SK-N-SH treated with all-trans-retinoic acid at 6 μM for 48 hours (cell line): Measurements from ENCODE around the gene SMYD3.
"Not testable (repeated sequence)": the region's sequence is repeated elsewhere in the genome, so short reads cannot be mapped to it uniquely, and the experiment has no call there.

Source experiments
- ATAC-seq: fragments of 200-7000 bp; cut with Tn5 transposase; 3 replicates; pipeline ENCODE4 v1.9.1; 2020; ENCODE audit warnings: mild to moderate bottlenecking, moderate library complexity
- BACH2 ChIP-seq: fragments of 250-450 bp; sonication (Bioruptor Pico); IDR thresholded peaks from 2 replicates; pipeline ENCODE4 v1.9.0; 2021; ENCODE audit warnings: mild to moderate bottlenecking, borderline replicate concordance
- CREB5 ChIP-seq: fragments of 250-450 bp; sonication (Bioruptor Pico); IDR thresholded peaks from 2 replicates; pipeline ENCODE4 v1.5.1; 2020; ENCODE audit warnings: low read depth, mild to moderate bottlenecking, moderate library complexity
- CSDC2 ChIP-seq: fragments of 250-450 bp; sonication (Bioruptor Pico); IDR thresholded peaks from 2 replicates; pipeline ENCODE4 v1.5.0; 2020; ENCODE audit warnings: mild to moderate bottlenecking, moderate library complexity
- CSRNP3 ChIP-seq: fragments of 250-450 bp; sonication (Bioruptor Pico); IDR thresholded peaks from 2 replicates; pipeline ENCODE4 v1.5.1; 2021; ENCODE audit warnings: mild to moderate bottlenecking, moderate library complexity
- ESRRG ChIP-seq: fragments of 250-450 bp; sonication (Bioruptor Pico); IDR thresholded peaks from 2 replicates; pipeline ENCODE4 v1.6.1; 2021; ENCODE audit warnings: mild to moderate bottlenecking
- GLIS3 ChIP-seq: fragments of 250-450 bp; sonication (Bioruptor Pico); IDR thresholded peaks from 2 replicates; pipeline ENCODE4 v1.5.0; 2020; ENCODE audit warnings: mild to moderate bottlenecking, moderate library complexity
- ISL1 ChIP-seq: fragments of 250-450 bp; sonication (Bioruptor Pico); IDR thresholded peaks from 2 replicates; pipeline ENCODE4 v2.1.2; 2022; ENCODE audit warnings: mild to moderate bottlenecking, moderate library complexity
- OSR1 ChIP-seq: fragments of 250-450 bp; sonication (Bioruptor Pico); IDR thresholded peaks from 2 replicates; pipeline ENCODE4 v1.8.0; 2022; ENCODE audit warnings: moderate library complexity, mild to moderate bottlenecking, inconsistent platforms
- PATZ1 ChIP-seq: fragments of 250-450 bp; sonication (Bioruptor Pico); IDR thresholded peaks from 2 replicates; pipeline ENCODE4 v1.8.0; 2020; ENCODE audit warnings: mild to moderate bottlenecking, moderate library complexity, borderline replicate concordance
- POU6F1 ChIP-seq: fragments of 250-450 bp; sonication (Bioruptor Pico); IDR thresholded peaks from 2 replicates; pipeline ENCODE4 v1.8.0; 2021; ENCODE audit warnings: low read depth, mild to moderate bottlenecking, moderate library complexity, borderline replicate concordance
- PPARA ChIP-seq: fragments of 250-450 bp; sonication (Bioruptor Pico); IDR thresholded peaks from 2 replicates; pipeline ENCODE4 v1.5.0; 2020; ENCODE audit warnings: mild to moderate bottlenecking, borderline replicate concordance
- RARB ChIP-seq: fragments of 250-450 bp; sonication (Bioruptor Pico); IDR thresholded peaks from 2 replicates; pipeline ENCODE4 v1.8.0; 2021; ENCODE audit warnings: mild to moderate bottlenecking, moderate library complexity
- SNAI2 ChIP-seq: fragments of 250-450 bp; sonication (Bioruptor Pico); IDR thresholded peaks from 2 replicates; pipeline ENCODE4 v1.5.0; 2020; ENCODE audit warnings: mild to moderate bottlenecking, moderate library complexity
- TCF4 ChIP-seq: fragments of 250-450 bp; sonication (Bioruptor Pico); IDR thresholded peaks from 2 replicates; pipeline ENCODE4 v1.8.0; 2021; ENCODE audit warnings: mild to moderate bottlenecking, moderate library complexity, borderline replicate concordance
- TOX ChIP-seq: fragments of 250-450 bp; sonication (Bioruptor Pico); IDR thresholded peaks from 2 replicates; pipeline ENCODE4 v1.8.0; 2021; ENCODE audit warnings: mild to moderate bottlenecking, moderate library complexity, borderline replicate concordance
- ZC3H10 ChIP-seq: fragments of 250-450 bp; sonication (Bioruptor Pico); IDR thresholded peaks from 2 replicates; pipeline ENCODE4 v1.5.1; 2021; ENCODE audit warnings: mild to moderate bottlenecking, moderate library complexity
- ZFP3 ChIP-seq: fragments of 250-450 bp; sonication (Bioruptor Pico); IDR thresholded peaks from 2 replicates; pipeline ENCODE4 v1.5.0; 2020; ENCODE audit warnings: mild to moderate bottlenecking, moderate library complexity
- ZFP30 ChIP-seq: fragments of 450-650 bp; formaldehyde crosslinking; IDR thresholded peaks from 2 replicates; pipeline ENCODE4 v1.5.0; 2022; ENCODE audit warnings: mild to moderate bottlenecking, moderate library complexity
- ZNF565 ChIP-seq: fragments of 450-650 bp; formaldehyde crosslinking; conservative IDR thresholded peaks from 2 replicates; pipeline ENCODE4 v1.5.0; 2020; ENCODE audit warnings: low read depth, mild to moderate bottlenecking, moderate library complexity
- ZNF70 ChIP-seq: fragments of 450-650 bp; formaldehyde crosslinking; IDR thresholded peaks from 2 replicates; pipeline ENCODE4 v1.5.0; 2020; ENCODE audit warnings: mild to moderate bottlenecking, moderate library complexity

SMYD3 gene

GRCh38 chr1:245748240-245748639, 758.8 kb downstream of the SMYD3 start:
- TF ChIP-seq GLIS3 (CRISPR knock-in tag) (no peak), ESRRG (CRISPR knock-in tag) (no peak), ZFP3 (CRISPR knock-in tag) (no peak), CREB5 (CRISPR knock-in tag) (no peak), BACH2 (no peak), TOX (CRISPR knock-in tag) (no peak), ZFP30 (no peak), PATZ1 (CRISPR knock-in tag) (no peak)
- no peak; the same call in 2 of the 3 replicates for ATAC-seq

- no peak for TF ChIP-seq BACH2
- 0 out of 2 replicates have a peak, but pooled peaks have one; percentile 40 for TF ChIP-seq TOX (CRISPR knock-in tag)
- TF ChIP-seq TCF4 (CRISPR knock-in tag), result no peak
- 0 out of 2 replicates have a peak, but pooled peaks have one; percentile 49 for TF ChIP-seq RARB (CRISPR knock-in tag)
- ATAC-seq, result peak; percentile 98
Observed at GRCh38 chr1:245742896-245743295, 764.2 kb downstream of the SMYD3 start.

GRCh38 chr1:245740336-245740735, 766.7 kb downstream of the SMYD3 start:
- ATAC-seq, result not testable (repeated sequence)

GRCh38 chr1:245730801-245731200, 776.3 kb downstream of the SMYD3 start:
- no peak for ATAC-seq
- TF ChIP-seq ZNF70 (no peak), OSR1 (no peak), ISL1 (CRISPR knock-in tag) (no peak), GLIS3 (CRISPR knock-in tag) (no peak), ZFP30 (no peak), PPARA (CRISPR knock-in tag) (no peak), PATZ1 (CRISPR knock-in tag) (no peak), CSDC2 (CRISPR knock-in tag) (no peak), CSRNP3 (CRISPR knock-in tag) (no peak), ZC3H10 (CRISPR knock-in tag) (no peak)

- ATAC-seq, result not testable (repeated sequence)
Observed at GRCh38 chr1:245728035-245728434, 779.0 kb downstream of the SMYD3 start.

- no peak for ATAC-seq
- no peak for TF ChIP-seq CSRNP3 (CRISPR knock-in tag)
- no peak for TF ChIP-seq ZNF565 (CRISPR knock-in tag)
- no peak for TF ChIP-seq ZNF70
- no peak for TF ChIP-seq POU6F1 (CRISPR knock-in tag)
- no peak for TF ChIP-seq ZFP30
- no peak for TF ChIP-seq SNAI2
- TF ChIP-seq PATZ1 (CRISPR knock-in tag), result no peak
- no peak for TF ChIP-seq CREB5 (CRISPR knock-in tag)
- TF ChIP-seq PPARA (CRISPR knock-in tag), result no peak
- TF ChIP-seq CSDC2 (CRISPR knock-in tag), result no peak
- TF ChIP-seq ZC3H10 (CRISPR knock-in tag), result no peak
Observed at GRCh38 chr1:245721488-245721887, 785.6 kb downstream of the SMYD3 start.
